NCI-H748 (cell line): ENCODE data around the gene GPC6.

Experiments
- DNase-seq: peaks from one replicate; lab custom pipeline; 2025; ENCODE audit not compliant: unreplicated experiment; lab: John Stamatoyannopoulos, UW

GPC6 gene

GRCh38 chr13:93727211-93728141, 500.9 kb downstream of the GPC6 start:
- no peak for DNase-seq

- DNase-seq, result no peak
Observed at GRCh38 chr13:93729383-93729782, 502.8 kb downstream of the GPC6 start.

GRCh38 chr13:93730780-93731179, 504.2 kb downstream of the GPC6 start:
- DNase-seq, result no peak

- no peak for DNase-seq
Observed at GRCh38 chr13:93732186-93732585, 505.6 kb downstream of the GPC6 start.

- DNase-seq, result no peak
Observed at GRCh38 chr13:93736081-93736480, 509.5 kb downstream of the GPC6 start.

- DNase-seq, result no peak
Observed at GRCh38 chr13:93736909-93737308, 510.3 kb downstream of the GPC6 start.

GRCh38 chr13:93740334-93740733, 513.7 kb downstream of the GPC6 start:
- DNase-seq, result peak; percentile 59

- no peak for DNase-seq
Observed at GRCh38 chr13:93744033-93744432, 517.4 kb downstream of the GPC6 start.

- DNase-seq, result no peak
Observed at GRCh38 chr13:93744886-93745285, 518.3 kb downstream of the GPC6 start.

- DNase-seq, result peak; percentile 17
Observed at GRCh38 chr13:93745884-93746283, 519.3 kb downstream of the GPC6 start.

- DNase-seq, result no peak
Observed at GRCh38 chr13:93746589-93746988, 520.0 kb downstream of the GPC6 start.

- no peak for DNase-seq
Observed at GRCh38 chr13:93750676-93751075, 524.1 kb downstream of the GPC6 start.

- DNase-seq, result no peak
Observed at GRCh38 chr13:93751117-93751516, 524.5 kb downstream of the GPC6 start.

GRCh38 chr13:93752541-93752940, 525.9 kb downstream of the GPC6 start:
- DNase-seq, result no peak

- DNase-seq, result no peak
Observed at GRCh38 chr13:93753639-93754038, 527.0 kb downstream of the GPC6 start.

- no peak for DNase-seq
Observed at GRCh38 chr13:93755341-93755740, 528.7 kb downstream of the GPC6 start.

- no peak for DNase-seq
Observed at GRCh38 chr13:93758575-93758974, 532.0 kb downstream of the GPC6 start.

GRCh38 chr13:93762708-93763426, 536.3 kb downstream of the GPC6 start:
- DNase-seq, result no peak

- no peak for DNase-seq
Observed at GRCh38 chr13:93765062-93765461, 538.5 kb downstream of the GPC6 start.

- DNase-seq, result no peak
Observed at GRCh38 chr13:93765811-93766210, 539.2 kb downstream of the GPC6 start.

- no peak for DNase-seq
Observed at GRCh38 chr13:93766719-93767118, 540.1 kb downstream of the GPC6 start.
